Duodenal mucosa (tissue), 2 donors: Measurements from ENCODE around the gene CD2AP.

Experiments
- H3K27ac ChIP-seq: one replicate; pipeline ENCODE4 v1.7.0; 2013; ENCODE audit warnings: low read depth, low read length
- H3K27me3 ChIP-seq, 2 donors: one replicate each; pipeline ENCODE4 v1.7.0; 2013; ENCODE audit warnings: low read length in 2 of 2, control low read depth in 1 of 2; ENCODE audit not compliant: insufficient read depth in 2 of 2, control insufficient read depth in 1 of 2
- H3K36me3 ChIP-seq, 2 donors: one replicate each; pipeline ENCODE4 v1.7.0; 2013; ENCODE audit warnings: low read length in 2 of 2, control low read depth in 1 of 2; ENCODE audit not compliant: insufficient read depth in 2 of 2, control insufficient read depth in 1 of 2
- H3K4me1 ChIP-seq, 2 donors: one replicate each; pipeline ENCODE4 v1.7.0; 2013; ENCODE audit warnings: low read length in 2 of 2, control low read depth in 1 of 2; ENCODE audit not compliant: insufficient read depth in 2 of 2, control insufficient read depth in 1 of 2
- H3K4me3 ChIP-seq, 2 donors: one replicate each; pipeline ENCODE4 v1.7.0; 2013; ENCODE audit warnings: low read length in 2 of 2, low read depth in 1 of 2
- H3K9ac ChIP-seq, 2 donors: one replicate each; pipeline ENCODE4 v1.7.0; 2013; ENCODE audit warnings: low read length in 2 of 2, low read depth in 1 of 2
- H3K9me3 ChIP-seq, 2 donors: one replicate each; pipeline ENCODE4 v1.7.0; 2013; ENCODE audit warnings: low read length in 2 of 2, control low read depth in 1 of 2; ENCODE audit not compliant: control insufficient read depth in 1 of 2

The CD2AP gene

GRCh38 chr6:47481806-47482205, 4.2 kb downstream of the CD2AP start:
- Histone ChIP-seq H3K9ac (no peak overlapping the region), H3K36me3 (no peaks in the 10 kb centered on the region), H3K27ac (no peak overlapping the region), H3K4me1 (peaks cover 13 to 31% of the 10 kb centered on the region in 2 donors), H3K4me3 (no peak overlapping the region), H3K27me3 (no peaks in the 10 kb centered on the region), H3K9me3 (no peaks in the 10 kb centered on the region)

- peaks cover 13 to 30% of the 10 kb centered on the region in 2 donors for H3K4me1 ChIP-seq
- no peaks in the 10 kb centered on the region for H3K9me3 ChIP-seq
- no peaks in the 10 kb centered on the region for H3K36me3 ChIP-seq
- H3K4me3 ChIP-seq, result no peak overlapping the region
- H3K9ac ChIP-seq, result no peak overlapping the region
- H3K27ac ChIP-seq, result no peak overlapping the region
- H3K27me3 ChIP-seq, result no peaks in the 10 kb centered on the region
Observed at GRCh38 chr6:47483516-47483852, 5.9 kb downstream of the CD2AP start.

- no peak overlapping the region for H3K27ac ChIP-seq
- H3K36me3 ChIP-seq, result no peaks in the 10 kb centered on the region
- H3K9me3 ChIP-seq, result no peaks in the 10 kb centered on the region
- H3K27me3 ChIP-seq, result no peaks in the 10 kb centered on the region
- H3K4me1 ChIP-seq, result peaks cover 13 to 30% of the 10 kb centered on the region in 2 donors
- peak overlapping the region in 1 of 2 donors; percentile 11 for H3K4me3 ChIP-seq
- H3K9ac ChIP-seq, result no peak overlapping the region
Observed at GRCh38 chr6:47483853-47484546, 6.4 kb downstream of the CD2AP start.

- Histone ChIP-seq H3K4me1 (peaks cover 12 to 34% of the 10 kb centered on the region in 2 donors), H3K4me3 (no peak overlapping the region), H3K9me3 (no peaks in the 10 kb centered on the region), H3K36me3 (no peaks in the 10 kb centered on the region), H3K9ac (no peak overlapping the region), H3K27ac (no peak overlapping the region), H3K27me3 (no peaks in the 10 kb centered on the region)
Observed at GRCh38 chr6:47484616-47485015, 7.0 kb downstream of the CD2AP start.

- H3K9me3 ChIP-seq, result no peaks in the 10 kb centered on the region
- no peak overlapping the region for H3K27ac ChIP-seq
- H3K27me3 ChIP-seq, result no peaks in the 10 kb centered on the region
- peaks cover 7 to 34% of the 10 kb centered on the region in 2 donors for H3K4me1 ChIP-seq
- H3K9ac ChIP-seq, result no peak overlapping the region
- no peak overlapping the region for H3K4me3 ChIP-seq
- no peaks in the 10 kb centered on the region for H3K36me3 ChIP-seq
Observed at GRCh38 chr6:47485083-47485482, 7.5 kb downstream of the CD2AP start.

GRCh38 chr6:47485491-47486135, 8.0 kb downstream of the CD2AP start:
- Histone ChIP-seq H3K27ac (no peak overlapping the region), H3K9ac (no peak overlapping the region), H3K27me3 (no peaks in the 10 kb centered on the region), H3K4me3 (no peak overlapping the region), H3K9me3 (no peaks in the 10 kb centered on the region), H3K36me3 (no peaks in the 10 kb centered on the region), H3K4me1 (peaks cover 7 to 32% of the 10 kb centered on the region in 2 donors)

GRCh38 chr6:47489995-47490394, 12.4 kb downstream of the CD2AP start:
- peaks cover 0 to 18% of the 10 kb centered on the region in 2 donors for H3K4me1 ChIP-seq
- no peaks in the 10 kb centered on the region for H3K27me3 ChIP-seq
- no peak overlapping the region for H3K27ac ChIP-seq

GRCh38 chr6:47490676-47491075, 13.1 kb downstream of the CD2AP start:
- Histone ChIP-seq H3K4me3 (no peak overlapping the region), H3K9me3 (no peaks in the 10 kb centered on the region), H3K36me3 (no peaks in the 10 kb centered on the region), H3K9ac (no peak overlapping the region), H3K4me1 (peaks cover 4 to 24% of the 10 kb centered on the region in 2 donors), H3K27ac (no peak overlapping the region), H3K27me3 (no peaks in the 10 kb centered on the region)

More at GRCh38 chr6:47489995-47490394, 12.4 kb downstream of the CD2AP start:
- Histone ChIP-seq H3K9ac (no peak overlapping the region), H3K36me3 (no peaks in the 10 kb centered on the region), H3K4me3 (no peak overlapping the region), H3K9me3 (no peaks in the 10 kb centered on the region)

GRCh38 chr6:47492355-47492754, 14.8 kb downstream of the CD2AP start:
- Histone ChIP-seq H3K27ac (no peak overlapping the region), H3K4me1 (peaks cover 11 to 36% of the 10 kb centered on the region in 2 donors)

GRCh38 chr6:47495207-47495606, 17.6 kb downstream of the CD2AP start:
- Histone ChIP-seq H3K27ac (no peak overlapping the region), H3K27me3 (no peaks in the 10 kb centered on the region), H3K9me3 (no peaks in the 10 kb centered on the region), H3K4me1 (peaks cover 19 to 45% of the 10 kb centered on the region in 2 donors), H3K36me3 (no peaks in the 10 kb centered on the region), H3K9ac (no peak overlapping the region), H3K4me3 (no peak overlapping the region)

More at GRCh38 chr6:47492355-47492754, 14.8 kb downstream of the CD2AP start:
- Histone ChIP-seq H3K27me3 (no peaks in the 10 kb centered on the region), H3K9ac (no peak overlapping the region), H3K9me3 (no peaks in the 10 kb centered on the region), H3K36me3 (no peaks in the 10 kb centered on the region), H3K4me3 (no peak overlapping the region)
